COLO668 (cell line): ENCODE data around the gene P2RX6.
A peak's percentile ranks its signal among the peaks of the same experiment; 100 is the strongest.
"Not testable (repeated sequence)": the region's sequence is repeated elsewhere in the genome, so short reads cannot be mapped to it uniquely, and the experiment has no call there.

Experiments used
- DNase-seq: peaks from one replicate; lab custom pipeline; 2025; ENCODE audit not compliant: unreplicated experiment; lab: John Stamatoyannopoulos, UW

P2RX6 gene

DNA sequence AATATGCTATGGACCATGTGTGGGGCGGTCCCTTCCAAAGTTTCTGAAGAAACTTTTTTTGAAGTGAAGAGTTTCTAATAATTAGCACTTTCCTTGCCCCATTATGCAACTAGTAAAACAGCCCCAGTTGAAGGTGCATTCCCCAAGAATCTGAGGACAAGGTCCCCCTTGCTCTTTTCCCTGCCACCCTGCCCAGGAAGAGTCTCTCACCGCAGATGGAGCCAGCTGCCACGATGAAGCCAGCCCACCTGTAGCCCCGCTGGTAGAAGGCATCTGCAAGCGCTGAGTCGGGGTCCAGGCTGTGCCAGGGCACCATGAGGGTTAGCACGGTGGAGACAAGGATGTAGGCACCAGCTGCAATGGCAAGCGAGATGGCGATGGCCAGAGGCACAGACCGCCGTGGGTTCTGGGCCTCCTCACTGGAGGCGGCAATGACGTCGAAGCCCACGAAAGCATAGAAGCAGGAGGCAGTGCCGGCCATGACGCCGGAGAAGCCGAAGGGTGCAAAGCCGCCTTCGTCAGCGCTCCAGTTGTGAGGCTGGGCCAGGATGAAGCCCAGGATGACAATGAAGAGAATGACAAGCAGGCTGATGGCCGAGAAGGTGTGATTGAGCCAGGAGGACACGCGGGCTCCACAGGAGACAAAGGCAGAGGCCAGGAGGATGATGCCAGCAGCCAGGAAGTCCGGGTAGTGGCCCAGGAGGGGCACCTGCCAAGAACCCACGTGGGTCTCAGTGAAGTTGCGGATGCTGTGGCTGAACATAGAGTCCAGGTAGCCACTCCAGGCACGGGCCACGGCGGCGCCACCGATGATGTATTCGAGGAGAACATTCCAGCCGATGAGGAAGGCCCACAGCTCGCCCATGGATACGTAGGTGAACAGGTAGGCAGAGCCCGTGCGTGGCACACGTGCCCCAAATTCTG lies 15.9 kb downstream of the P2RX6 start:
- no peak for DNase-seq

- DNase-seq, result no peak
Observed at GRCh38 chr22:21031545-21032036, 16.6 kb downstream of the P2RX6 start.

DNA sequence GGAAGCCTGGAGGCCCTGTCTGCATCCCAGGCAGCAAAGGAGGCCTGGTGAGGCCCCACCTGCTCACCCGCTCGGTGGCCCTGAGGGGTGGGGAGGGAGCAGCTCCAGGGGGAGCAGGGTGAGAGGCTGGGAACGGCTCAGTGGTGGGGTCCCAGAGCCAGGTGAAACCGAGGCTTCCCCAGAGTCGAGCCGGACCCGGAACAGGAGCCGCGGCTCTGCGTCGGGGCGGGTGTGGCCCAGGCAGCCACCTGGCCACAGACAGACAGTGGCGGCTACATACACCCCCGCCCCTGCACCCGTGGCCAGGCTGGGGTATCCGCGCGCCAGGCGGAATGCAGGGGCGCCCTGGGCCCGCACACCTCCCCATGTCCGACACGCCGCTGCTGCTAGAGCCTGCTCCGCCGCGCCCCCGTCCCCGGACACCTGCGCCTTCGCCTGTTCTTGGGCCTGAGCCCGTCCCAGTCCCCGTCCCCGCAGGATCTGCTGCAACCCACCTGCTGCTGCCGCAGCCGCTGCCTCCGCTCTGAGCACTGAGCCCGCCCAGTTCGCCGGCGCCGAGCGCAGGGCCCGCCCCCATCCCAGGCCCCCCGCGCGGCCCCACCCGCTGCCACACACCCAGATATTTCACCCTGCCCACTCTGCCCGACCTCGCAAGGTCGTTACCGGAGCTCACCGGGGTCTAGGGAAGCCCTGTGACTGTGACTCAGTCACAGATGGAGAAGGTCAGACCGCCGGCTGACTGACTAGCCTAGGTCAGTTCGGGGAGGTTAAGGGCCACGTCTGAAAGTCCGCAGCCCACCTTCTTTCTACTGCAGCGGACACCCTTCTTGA lies 17.3 kb downstream of the P2RX6 start, which contains the start of gene SLC7A4:
SLC7A4 (minus strand) TSS at position 525 of the 831 bp plus-strand sequence. CDS start 749 bp downstream, outside the sequence.
- DNase-seq, result peak; percentile 69

DNA sequence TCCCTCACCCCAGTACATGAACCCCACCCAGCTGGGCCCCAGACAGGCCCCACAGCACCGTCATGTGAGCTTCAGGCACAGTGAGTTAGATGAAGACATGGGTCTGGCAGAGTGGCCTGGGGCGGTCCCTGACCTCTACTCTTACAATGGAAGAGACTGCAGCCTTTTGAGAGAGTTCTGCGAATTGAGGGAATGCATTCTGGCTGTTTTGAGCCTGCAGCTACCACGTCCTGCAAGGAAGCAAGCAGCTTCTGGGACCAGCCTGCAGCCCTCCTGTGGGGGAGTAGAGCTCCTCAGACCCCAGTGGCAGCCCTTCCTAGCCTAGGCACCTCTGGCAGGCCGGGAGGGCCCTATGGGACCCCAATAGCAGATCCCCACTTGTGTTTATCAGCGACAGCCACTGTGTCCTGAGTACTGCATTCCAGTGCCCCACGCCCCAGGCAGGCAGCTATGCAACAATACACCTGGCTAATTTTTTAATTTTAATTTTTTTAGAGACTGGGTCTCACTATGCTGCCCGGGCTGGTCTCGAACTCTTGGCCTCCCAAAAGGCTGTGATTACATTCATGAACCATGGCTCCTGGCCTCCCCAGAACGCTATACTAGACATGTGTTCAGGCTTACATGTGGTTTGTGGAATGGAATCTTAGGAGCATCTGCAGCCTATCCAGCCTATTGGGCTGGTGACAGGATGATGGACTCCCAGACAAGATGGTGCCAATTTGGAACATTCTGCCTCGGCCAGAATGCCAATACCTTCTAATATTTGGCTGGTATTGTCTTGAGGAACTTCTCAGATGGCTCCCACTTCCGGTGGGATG lies 18.1 kb downstream of the P2RX6 start:
- DNase-seq, result no peak

- DNase-seq, result no peak
Observed at GRCh38 chr22:21033895-21034294, 18.9 kb downstream of the P2RX6 start.

GRCh38 chr22:21034989-21035388 lies 20.0 kb downstream of the P2RX6 start:
- no peak for DNase-seq

- no peak for DNase-seq
Observed at GRCh38 chr22:21038405-21038804, 23.4 kb downstream of the P2RX6 start.

GRCh38 chr22:21039158-21039557 lies 24.2 kb downstream of the P2RX6 start:
- DNase-seq, result not testable (repeated sequence)

DNA sequence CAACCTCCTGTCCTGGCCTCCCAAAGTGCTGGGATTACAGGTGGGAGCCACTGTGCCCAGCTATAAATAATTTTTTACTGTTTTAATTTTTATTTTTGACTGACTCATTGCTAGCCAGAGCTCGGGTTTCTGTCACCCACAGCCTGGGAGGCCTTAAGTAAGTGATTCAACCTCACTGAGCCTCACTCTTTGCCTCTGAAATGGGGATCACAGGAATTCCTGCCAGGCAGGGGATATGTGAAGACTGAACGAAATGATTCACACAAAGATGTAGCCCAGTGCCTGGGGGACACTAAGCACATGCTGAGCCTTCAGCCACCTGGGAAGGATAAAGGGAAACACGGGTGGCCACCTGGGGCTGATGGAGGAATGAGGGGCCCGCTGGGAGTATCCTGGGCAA lies 27.0 kb downstream of the P2RX6 start:
- DNase-seq, result no peak

- peak; percentile 84 for DNase-seq
Observed at GRCh38 chr22:21042978-21043859, 28.3 kb downstream of the P2RX6 start.

DNA sequence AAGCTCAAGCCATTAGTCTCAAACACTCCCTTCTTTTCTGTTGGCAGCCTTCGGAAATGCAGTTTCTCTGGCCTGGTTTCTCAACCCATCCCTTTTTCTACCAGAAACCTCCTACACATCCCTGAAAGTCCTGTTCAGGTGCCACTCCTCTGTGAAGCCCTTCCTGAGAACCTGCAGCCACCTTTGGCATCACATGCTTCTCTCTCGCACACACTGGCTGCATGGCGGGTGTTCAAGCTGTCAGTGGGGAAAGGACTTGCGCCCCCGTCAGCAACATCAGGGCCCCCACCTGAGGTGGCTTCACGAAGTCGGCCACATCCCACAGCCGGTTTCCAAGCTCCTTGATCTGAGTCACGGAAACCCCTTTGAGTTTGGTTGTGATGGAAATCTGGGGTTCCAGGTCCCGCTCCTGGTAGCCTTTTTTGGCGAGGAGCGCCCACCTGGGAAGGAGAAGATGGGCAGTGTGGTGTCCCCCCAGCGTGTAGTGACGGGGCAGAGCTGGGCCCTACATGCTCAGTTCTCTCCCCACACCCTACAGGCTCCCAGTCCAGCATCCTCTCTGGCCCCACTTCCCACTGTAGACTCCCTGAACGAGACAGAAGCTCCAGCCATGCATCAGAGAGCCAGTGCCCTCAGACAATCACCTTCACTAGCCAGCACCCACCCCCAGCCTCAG lies 29.0 kb downstream of the P2RX6 start:
- DNase-seq, result no peak

GRCh38 chr22:21044931-21045584 lies 30.1 kb downstream of the P2RX6 start:
- DNase-seq, result peak; percentile 61

- peak; percentile 97 for DNase-seq
Observed at GRCh38 chr22:21045585-21046294, 30.8 kb downstream of the P2RX6 start, which contains the start of gene LRRC74B. LRRC74B (plus strand) TSS chr22:21045946; CDS start chr22:21045987, 41 bp downstream.

- DNase-seq, result no peak
Observed at GRCh38 chr22:21047035-21047661, 32.2 kb downstream of the P2RX6 start.

- DNase-seq, result peak; percentile 95
Observed at GRCh38 chr22:21047730-21048129, 32.8 kb downstream of the P2RX6 start.

GRCh38 chr22:21048448-21048847 lies 33.5 kb downstream of the P2RX6 start:
- DNase-seq, result not testable (repeated sequence)

DNA sequence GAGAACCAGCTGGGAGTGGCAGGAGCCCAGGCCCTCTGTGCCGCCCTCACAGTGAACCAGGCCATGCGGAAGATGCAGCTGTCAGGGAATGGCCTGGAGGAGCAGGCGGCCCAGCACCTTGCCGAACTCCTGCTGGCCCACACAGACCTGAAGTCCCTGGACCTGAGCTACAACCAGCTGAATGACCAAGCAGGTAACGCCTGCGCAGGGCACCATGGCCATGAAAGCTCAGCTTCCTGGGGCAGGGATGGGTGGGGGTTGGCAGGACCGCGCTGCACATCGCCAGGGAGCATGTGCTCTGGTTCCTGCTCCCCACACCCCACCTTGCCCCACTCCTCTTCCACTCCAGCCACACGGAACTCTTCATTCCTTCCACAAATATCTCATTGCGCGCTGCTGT lies 34.0 kb downstream of the P2RX6 start:
- not testable (repeated sequence) for DNase-seq
